GM23338 (cell line): ENCODE results near the gene ODF4. TPM values are rescaled to one million over a fixed set of nuclear protein-coding genes. Genes with fewer than 3 reads are reported as not detected.

Source experiments
- ATAC-seq: fragments of 200-7000 bp; cut with Tn5 transposase; 3 replicates; pipeline ENCODE4 v1.9.1; 2020
- DNase-seq: peaks from one replicate; pipeline ENCODE4 v3.0.0-alpha.2; 2015; ENCODE audit warnings: low spot score
- H2AFZ ChIP-seq: fragments of 200-600 bp; sonication (generic); 2 replicates; pipeline ENCODE4 v1.8.0; 2016; ENCODE audit warnings: antibody characterized with exemption, mild to moderate bottlenecking, moderate library complexity
- H3F3A ChIP-seq: fragments of 200-600 bp; sonication (generic); replicated peaks from 2 replicates; pipeline ENCODE4 v1.8.0; 2017; ENCODE audit warnings: antibody characterized with exemption, mixed run types, low read depth
- H3K27ac ChIP-seq: fragments of 200-600 bp; sonication (generic); 2 replicates; pipeline ENCODE4 v1.6.1; 2016; ENCODE audit warnings: low read depth
- H3K27me3 ChIP-seq: fragments of 200-600 bp; sonication (generic); 2 replicates; pipeline ENCODE4 v1.8.0; 2016; ENCODE audit warnings: mild to moderate bottlenecking, mixed run types, moderate library complexity; ENCODE audit not compliant: insufficient read depth
- H3K36me3 ChIP-seq: fragments of 200-600 bp; sonication (generic); 2 replicates; pipeline ENCODE4 v1.8.0; 2016; ENCODE audit warnings: mild to moderate bottlenecking; ENCODE audit not compliant: insufficient read depth
- H3K4me1 ChIP-seq: fragments of 200-600 bp; sonication (generic); 2 replicates; pipeline ENCODE4 v1.8.0; 2016; ENCODE audit warnings: mild to moderate bottlenecking, moderate library complexity; ENCODE audit not compliant: insufficient read depth
- H3K4me2 ChIP-seq: fragments of 200-600 bp; sonication (generic); 2 replicates; pipeline ENCODE4 v1.7.1; 2017; ENCODE audit warnings: mixed run types
- H3K4me3 ChIP-seq: fragments of 200-600 bp; sonication (generic); 2 replicates; pipeline ENCODE4 v1.6.1; 2016; ENCODE audit warnings: mixed run types
- H3K79me2 ChIP-seq: fragments of 200-600 bp; sonication (generic); replicated peaks from 2 replicates; pipeline ENCODE4 v1.8.0; 2017; ENCODE audit warnings: mild to moderate bottlenecking; ENCODE audit not compliant: insufficient read depth
- H3K9me2 ChIP-seq: fragments of 200-600 bp; sonication (generic); 2 replicates; pipeline ENCODE4 v1.8.0; 2017; ENCODE audit not compliant: insufficient read depth
- H4K20me1 ChIP-seq: fragments of 200-600 bp; sonication (generic); replicated peaks from 2 replicates; pipeline ENCODE4 v1.8.0; 2017; ENCODE audit warnings: mild to moderate bottlenecking; ENCODE audit not compliant: insufficient read depth
- H3K27ac Mint-ChIP-seq: 2 replicates; pipeline ENCODE4 v1.8.0; 2020; ENCODE audit warnings: inconsistent platforms, mild to moderate bottlenecking, moderate library complexity, mixed read lengths
- H3K27me3 Mint-ChIP-seq: 3 replicates; pipeline ENCODE4 v1.8.0; 2022; ENCODE audit warnings: low read depth, mild to moderate bottlenecking, moderate library complexity, mixed read lengths, inconsistent platforms; ENCODE audit not compliant: insufficient read depth, poor library complexity
- H3K36me3 Mint-ChIP-seq: 3 replicates; pipeline ENCODE4 v1.8.0; 2021; ENCODE audit warnings: low read depth, mild to moderate bottlenecking, inconsistent platforms, moderate library complexity, mixed read lengths
- H3K4me1 Mint-ChIP-seq: 3 replicates; pipeline ENCODE4 v1.8.0; 2020; ENCODE audit warnings: mild to moderate bottlenecking, inconsistent platforms, mixed read lengths
- H3K4me3 Mint-ChIP-seq: 3 replicates; pipeline ENCODE4 v1.8.0; 2021; ENCODE audit warnings: moderate library complexity, mild to moderate bottlenecking, inconsistent platforms, mixed read lengths
- H3K9me3 Mint-ChIP-seq: 3 replicates; pipeline ENCODE4 v1.8.0; 2020; ENCODE audit warnings: moderate library complexity, mild to moderate bottlenecking, inconsistent platforms, mixed read lengths
- CREB1 ChIP-seq: fragments of 250-450 bp; sonication (Bioruptor Pico); IDR thresholded peaks from 2 replicates; pipeline ENCODE4 v1.5.0; 2020; ENCODE audit warnings: low read depth, mild to moderate bottlenecking, moderate library complexity
- EZH2phosphoT487 ChIP-seq: fragments of 200-600 bp; sonication (generic); IDR thresholded peaks from one replicate; pipeline ENCODE4 v1.8.1; 2018; ENCODE audit warnings: antibody characterized with exemption; ENCODE audit not compliant: unreplicated experiment
- JUNB ChIP-seq: IDR thresholded peaks from one replicate; pipeline ENCODE4 v1.6.1; 2016; ENCODE audit warnings: antibody characterized with exemption; ENCODE audit not compliant: unreplicated experiment
- NANOG ChIP-seq: IDR thresholded peaks from 2 replicates; pipeline ENCODE4 v1.6.1; 2016; ENCODE audit warnings: antibody characterized with exemption, borderline replicate concordance
- POLR2AphosphoS5 ChIP-seq: IDR thresholded peaks from 2 replicates; pipeline ENCODE4 v1.6.1; 2016; ENCODE audit warnings: antibody characterized with exemption, low read depth
- REST ChIP-seq: IDR thresholded peaks from one replicate; pipeline ENCODE4 v1.6.1; 2018; ENCODE audit warnings: antibody characterized with exemption; ENCODE audit not compliant: unreplicated experiment
- STAT1 ChIP-seq: IDR thresholded peaks from one replicate; pipeline ENCODE4 v1.6.1; 2016; ENCODE audit warnings: antibody characterized with exemption; ENCODE audit not compliant: unreplicated experiment
- ZNF331 ChIP-seq: fragments of 250-450 bp; sonication (Bioruptor Pico); IDR thresholded peaks from 2 replicates; pipeline ENCODE4 v1.5.0; 2020; ENCODE audit warnings: low read depth, mild to moderate bottlenecking, moderate library complexity
- polyA plus RNA-seq: library from polyadenylated mRNA; unstranded; fragments of >200 nt; fragmentation: Nextera tagmentation; extraction: Ambion mirVana; gene quantifications from 2 replicates; pipeline ENCODE4 v1.2.1, GENCODE V29; 2016
- total RNA-seq: library from RNA; depleted of rRNA; stranded (reverse); fragments of >200 nt; shearing (Covaris generic); gene quantifications from 2 replicates; pipeline ENCODE4 v1.2.3, GENCODE V29; 2014
- TF ChIP-seq, protein P1 (sequence below): IDR thresholded peaks from 2 replicates; pipeline ENCODE4 v1.6.1; 2016; ENCODE audit warnings: antibody characterized with exemption
- TF ChIP-seq, protein P2 (sequence below), 2 experiments: fragments of 200-600 bp in 1 of 2; sonication (generic) in 1 of 2; conservative IDR thresholded peaks; 2 replicates each; pipeline versions ENCODE4 v1.5.1 to v1.6.1; 2016 to 2017; ENCODE audit warnings: antibody characterized with exemption in 2 of 2, low read depth in 2 of 2, mild to moderate bottlenecking in 2 of 2, moderate library complexity in 1 of 2

The ODF4 gene
- total and polyA plus RNA-seq, 2 experiments from 2014 or later = not detected

DNA sequence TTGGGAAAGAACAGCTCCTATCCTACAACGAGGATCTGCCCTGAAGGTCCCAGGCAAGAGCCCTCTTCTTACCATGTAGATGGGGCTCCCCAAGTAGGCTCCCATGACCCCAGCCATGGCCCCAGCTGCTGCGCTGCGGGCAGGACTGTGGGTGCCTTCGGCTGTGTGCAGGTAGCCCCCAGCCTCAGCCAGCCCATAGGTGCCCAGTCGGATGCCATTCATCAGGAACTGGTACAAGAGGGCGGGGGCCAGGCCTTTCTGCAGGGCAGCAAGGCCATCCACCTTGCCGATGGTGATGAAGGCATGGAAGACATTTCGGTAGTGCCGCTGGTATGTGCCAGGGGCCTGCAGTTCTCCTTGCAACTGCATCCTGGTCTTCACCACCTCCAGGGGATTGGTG lies 45.3 kb upstream of the ODF4 start (continued):
- TF ChIP-seq, protein P1, sequence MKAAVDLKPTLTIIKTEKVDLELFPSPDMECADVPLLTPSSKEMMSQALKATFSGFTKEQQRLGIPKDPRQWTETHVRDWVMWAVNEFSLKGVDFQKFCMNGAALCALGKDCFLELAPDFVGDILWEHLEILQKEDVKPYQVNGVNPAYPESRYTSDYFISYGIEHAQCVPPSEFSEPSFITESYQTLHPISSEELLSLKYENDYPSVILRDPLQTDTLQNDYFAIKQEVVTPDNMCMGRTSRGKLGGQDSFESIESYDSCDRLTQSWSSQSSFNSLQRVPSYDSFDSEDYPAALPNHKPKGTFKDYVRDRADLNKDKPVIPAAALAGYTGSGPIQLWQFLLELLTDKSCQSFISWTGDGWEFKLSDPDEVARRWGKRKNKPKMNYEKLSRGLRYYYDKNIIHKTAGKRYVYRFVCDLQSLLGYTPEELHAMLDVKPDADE = no peak
- TF ChIP-seq CREB1 (CRISPR knock-in tag) = no peak
- TF ChIP-seq NANOG = no peak
- TF ChIP-seq STAT1 = no peak
- no peak for TF ChIP-seq POLR2AphosphoS5
- TF ChIP-seq REST = no peak
- no peak for TF ChIP-seq JUNB
- TF ChIP-seq ZNF331 (CRISPR knock-in tag) = no peak
- no peak for TF ChIP-seq EZH2phosphoT487

GRCh38 chr17:8294814-8295316 lies 44.8 kb upstream of the ODF4 start:
- H3K36me3 ChIP-seq = no peaks in the 10 kb centered on the region
- peak overlapping the region; percentile 77 for H3K4me3 Mint-ChIP-seq
- H2AFZ ChIP-seq = peak overlapping the region; percentile 93
- peaks cover 18% of the 10 kb centered on the region; the same call in 1 of the 2 replicates for H3F3A ChIP-seq
- H3K36me3 Mint-ChIP-seq = no peaks in the 10 kb centered on the region; the same call in 2 of the 3 replicates
- peak overlapping the region; percentile 84 for H3K4me2 ChIP-seq
- peaks cover 23% of the 10 kb centered on the region for H3K27me3 Mint-ChIP-seq
- H4K20me1 ChIP-seq = no peaks in the 10 kb centered on the region
- no peaks in the 10 kb centered on the region for H3K27me3 ChIP-seq
- no peaks in the 10 kb centered on the region for H3K79me2 ChIP-seq
- peaks cover 10% of the 10 kb centered on the region; the same call in 1 of the 2 replicates for H3K4me1 ChIP-seq
- peaks cover 4% of the 10 kb centered on the region; the same call in 1 of the 2 replicates for H3K9me2 ChIP-seq
- H3K4me3 ChIP-seq = peak overlapping the region; percentile 89
- H3K27ac ChIP-seq = 0 out of 2 replicates have a peak overlapping the region, but pooled peaks have one; percentile 28
- H3K4me1 Mint-ChIP-seq = peaks cover 23% of the 10 kb centered on the region
- no peaks in the 10 kb centered on the region; the same call in 2 of the 3 replicates for H3K9me3 Mint-ChIP-seq
- DNase-seq (no peak), ATAC-seq (peak; percentile 16)
- peak overlapping the region; percentile 25; the same call in 1 of the 2 replicates for H3K27ac Mint-ChIP-seq
- TF ChIP-seq, protein P2, sequence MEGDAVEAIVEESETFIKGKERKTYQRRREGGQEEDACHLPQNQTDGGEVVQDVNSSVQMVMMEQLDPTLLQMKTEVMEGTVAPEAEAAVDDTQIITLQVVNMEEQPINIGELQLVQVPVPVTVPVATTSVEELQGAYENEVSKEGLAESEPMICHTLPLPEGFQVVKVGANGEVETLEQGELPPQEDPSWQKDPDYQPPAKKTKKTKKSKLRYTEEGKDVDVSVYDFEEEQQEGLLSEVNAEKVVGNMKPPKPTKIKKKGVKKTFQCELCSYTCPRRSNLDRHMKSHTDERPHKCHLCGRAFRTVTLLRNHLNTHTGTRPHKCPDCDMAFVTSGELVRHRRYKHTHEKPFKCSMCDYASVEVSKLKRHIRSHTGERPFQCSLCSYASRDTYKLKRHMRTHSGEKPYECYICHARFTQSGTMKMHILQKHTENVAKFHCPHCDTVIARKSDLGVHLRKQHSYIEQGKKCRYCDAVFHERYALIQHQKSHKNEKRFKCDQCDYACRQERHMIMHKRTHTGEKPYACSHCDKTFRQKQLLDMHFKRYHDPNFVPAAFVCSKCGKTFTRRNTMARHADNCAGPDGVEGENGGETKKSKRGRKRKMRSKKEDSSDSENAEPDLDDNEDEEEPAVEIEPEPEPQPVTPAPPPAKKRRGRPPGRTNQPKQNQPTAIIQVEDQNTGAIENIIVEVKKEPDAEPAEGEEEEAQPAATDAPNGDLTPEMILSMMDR (conservative IDR thresholded peaks at IDR 0.05; ENCODE audit: low read depth in 2 of 2) = no peak
- TF ChIP-seq REST (no peak), JUNB (no peak), POLR2AphosphoS5 (no peak), NANOG (no peak)
